ENCODE measurements around the gene RASA3.

RASA3 gene

DNA sequence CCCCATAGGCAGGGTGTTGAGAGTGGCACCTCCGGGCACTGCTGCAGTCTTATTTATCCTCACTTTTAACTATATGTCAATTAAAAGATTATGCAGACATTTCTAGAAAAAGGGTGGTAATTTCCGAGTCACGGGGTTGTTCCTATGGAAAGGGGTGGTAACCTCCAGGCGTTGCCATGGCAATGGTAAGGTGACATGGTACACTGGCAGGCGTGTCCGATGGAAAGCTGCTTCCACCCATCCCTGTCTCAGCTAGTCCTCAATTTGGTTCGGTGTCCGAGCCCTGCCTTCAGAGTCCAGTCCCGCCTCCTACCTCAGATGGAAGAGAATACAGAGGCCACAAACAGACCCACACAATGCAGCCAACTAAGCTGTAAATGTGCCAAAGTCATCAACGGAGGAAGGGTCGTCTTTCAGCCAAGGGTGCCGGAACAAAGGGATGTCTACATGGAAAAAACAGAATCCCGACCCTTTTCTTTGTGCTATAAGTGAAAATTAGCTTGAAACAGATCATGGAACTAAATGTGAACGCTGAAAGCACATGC, 85.9 kb downstream of the RASA3 start:
- no peak for DNase-seq

DNA sequence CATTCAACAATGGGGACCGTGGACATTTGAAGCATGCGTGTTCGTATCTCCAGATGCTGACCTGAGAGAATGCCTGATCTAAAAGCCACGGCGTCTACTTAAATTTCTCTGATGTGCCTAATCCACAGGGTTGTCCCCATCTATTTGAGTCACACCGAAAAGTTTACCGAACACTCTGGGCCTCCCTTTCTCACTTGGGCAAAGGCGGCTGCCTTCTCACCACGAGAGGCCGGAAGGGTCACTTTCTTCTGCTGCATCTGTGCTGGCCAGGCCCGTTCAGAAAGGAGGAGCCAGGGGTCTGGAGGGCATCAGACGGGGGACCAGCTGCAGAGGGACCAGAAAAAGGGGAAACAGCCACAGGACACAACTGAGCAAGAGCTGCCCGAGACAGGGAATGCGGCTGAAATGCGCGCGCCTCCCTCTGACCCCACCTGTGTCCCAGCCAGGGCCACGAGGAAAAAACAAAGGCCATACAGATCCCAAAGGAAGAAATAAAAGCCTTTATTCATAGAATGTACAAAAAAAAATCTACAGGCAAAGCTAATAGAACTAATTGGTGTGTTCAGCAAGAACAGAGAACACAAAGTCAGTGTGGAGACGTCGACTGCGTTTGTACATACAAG, 87.2 kb downstream of the RASA3 start:
- no peak for DNase-seq

GRCh38 chr13:114044486-114044885, 87.9 kb downstream of the RASA3 start:
- DNase-seq = no peak

GRCh38 chr13:114043421-114044053, 88.9 kb downstream of the RASA3 start:
- DNase-seq = no peak

DNA sequence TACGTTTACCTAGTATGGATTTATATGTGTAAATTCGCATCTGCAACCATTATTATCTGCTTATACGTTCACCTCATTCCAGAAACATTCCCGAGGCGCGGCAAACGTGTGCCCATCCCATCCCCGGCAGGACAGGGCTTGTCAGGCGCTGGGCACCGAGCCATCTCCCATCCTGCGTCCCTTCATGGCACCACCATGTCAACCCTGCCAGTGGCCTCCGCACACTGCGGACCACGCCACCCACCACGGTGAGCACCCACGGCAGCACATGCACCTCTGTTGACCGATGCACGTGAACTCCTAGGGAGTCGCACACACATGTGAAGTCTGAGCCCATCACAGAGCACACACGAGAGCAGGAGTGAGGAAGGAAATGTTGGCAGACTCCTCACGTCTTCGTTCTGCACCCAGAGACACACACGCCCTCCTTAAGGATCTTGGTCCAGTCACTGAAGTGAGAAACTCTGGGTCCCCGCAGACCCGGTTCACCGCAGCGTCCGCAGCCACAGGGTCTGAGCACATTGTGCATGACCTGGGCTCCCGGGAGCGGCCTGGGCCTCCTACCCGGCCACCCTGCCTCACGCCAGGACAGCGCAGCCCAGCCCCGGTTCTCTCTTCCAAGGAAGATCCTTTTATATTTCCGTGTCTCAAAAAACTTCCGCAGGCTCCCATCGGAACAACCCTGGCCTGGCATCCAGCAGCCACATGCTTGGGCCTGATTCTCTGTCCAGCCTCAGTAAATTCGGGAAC, 90.2 kb downstream of the RASA3 start:
- DNase-seq = no peak

GRCh38 chr13:114041493-114041892, 90.9 kb downstream of the RASA3 start:
- no peak for DNase-seq

- no peak for DNase-seq
Observed at GRCh38 chr13:114039471-114040141, 92.8 kb downstream of the RASA3 start.

DNA sequence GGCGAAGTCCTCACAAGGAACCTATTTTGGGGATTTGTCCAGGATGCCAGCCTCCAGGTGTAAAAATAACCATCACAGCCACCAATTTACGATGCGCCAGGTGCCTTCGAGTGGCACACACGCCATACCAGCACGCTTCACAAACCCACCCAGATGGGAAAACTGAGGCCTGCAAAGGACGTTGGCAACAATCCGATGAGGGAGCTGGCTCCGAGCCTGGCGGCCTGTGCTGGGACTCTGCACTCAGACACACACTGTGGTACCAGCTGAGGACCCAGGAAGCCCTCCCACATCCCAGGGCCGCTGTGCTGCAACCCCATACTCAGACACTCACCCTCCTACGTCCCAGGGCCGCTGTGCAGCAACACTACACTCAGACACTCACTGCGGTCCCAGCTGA, 93.5 kb downstream of the RASA3 start:
- DNase-seq = no peak

DNA sequence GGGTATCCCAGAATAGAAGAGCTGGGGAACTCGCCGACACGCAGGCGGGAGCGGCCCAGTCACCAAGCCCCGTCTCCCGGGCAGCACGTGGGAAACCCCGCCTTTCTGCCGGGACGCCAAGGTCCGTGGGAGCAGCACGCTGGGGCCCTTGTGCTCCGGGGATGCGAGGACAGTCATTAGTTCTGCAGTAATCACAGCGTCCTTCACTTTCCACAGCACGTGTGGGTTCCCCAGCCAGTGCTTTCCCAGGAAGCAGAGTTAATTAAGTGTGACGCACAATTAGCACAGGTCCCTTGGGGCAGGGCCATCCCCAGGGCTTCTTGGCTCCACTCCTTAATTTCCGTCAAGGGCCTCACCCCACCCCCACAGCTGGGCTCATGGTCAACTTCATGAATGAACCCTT, 94.2 kb downstream of the RASA3 start:
- DNase-seq = no peak

DNA sequence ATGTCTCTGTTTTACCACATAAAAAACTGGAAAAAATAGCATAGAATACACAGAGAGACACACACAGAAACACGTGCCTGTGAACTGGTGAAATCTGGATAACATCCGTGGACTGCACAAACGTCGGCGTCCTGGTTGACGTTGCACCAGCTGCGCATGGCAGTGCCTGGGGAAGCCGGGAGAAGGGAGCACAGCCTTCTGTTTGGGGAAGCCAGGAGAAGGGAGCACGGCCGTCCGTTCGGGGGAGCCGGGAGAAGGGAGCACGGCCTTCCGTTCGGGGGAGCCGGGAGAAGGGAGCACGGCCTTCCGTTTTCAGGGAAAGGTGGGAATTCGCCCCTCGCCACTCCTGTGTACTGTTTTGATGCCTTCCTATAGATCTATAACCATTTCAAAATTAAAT, 94.7 kb downstream of the RASA3 start:
- DNase-seq = no peak

- no peak for DNase-seq
Observed at GRCh38 chr13:114035583-114036531, 96.6 kb downstream of the RASA3 start.

DNA sequence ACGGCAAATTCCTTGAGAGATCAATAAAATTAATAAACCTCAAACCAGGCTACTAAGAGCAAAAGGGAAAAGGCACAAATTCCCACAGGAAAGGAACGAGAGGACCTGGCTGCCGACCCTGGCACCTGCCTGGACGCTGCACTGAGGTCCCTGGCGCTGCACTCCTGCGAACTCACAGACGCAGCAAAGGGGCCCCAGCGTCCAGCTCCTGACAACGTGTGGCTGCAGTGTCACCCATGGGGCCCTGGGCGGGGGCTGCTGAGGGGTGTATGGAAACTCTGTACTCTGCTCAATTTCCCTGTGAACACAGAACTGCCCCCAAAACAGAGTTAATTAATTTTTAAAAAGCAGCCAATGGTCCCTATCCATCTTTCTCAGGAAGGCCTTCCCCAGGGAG, 97.2 kb downstream of the RASA3 start:
- DNase-seq = no peak

DNA sequence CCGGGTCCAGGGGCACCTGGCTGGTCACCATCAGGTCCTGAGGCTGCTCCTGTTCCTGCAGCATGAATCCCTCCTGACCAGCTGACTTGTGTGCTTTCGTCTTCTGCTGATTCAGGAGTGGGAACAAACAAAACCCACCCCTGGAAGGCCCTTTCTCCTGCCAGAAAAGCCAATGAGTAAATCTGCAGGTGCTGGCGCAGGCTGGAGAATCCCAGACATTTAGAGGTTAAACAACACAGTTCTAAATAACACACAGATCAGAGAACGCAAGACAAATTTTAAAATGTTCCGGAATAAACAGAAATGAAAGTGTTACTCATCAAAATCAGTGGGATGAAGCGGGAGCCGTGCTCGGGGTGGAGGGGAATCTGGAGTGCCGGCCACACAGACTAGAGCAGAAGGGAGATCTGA, 97.9 kb downstream of the RASA3 start:
- DNase-seq = no peak

DNA sequence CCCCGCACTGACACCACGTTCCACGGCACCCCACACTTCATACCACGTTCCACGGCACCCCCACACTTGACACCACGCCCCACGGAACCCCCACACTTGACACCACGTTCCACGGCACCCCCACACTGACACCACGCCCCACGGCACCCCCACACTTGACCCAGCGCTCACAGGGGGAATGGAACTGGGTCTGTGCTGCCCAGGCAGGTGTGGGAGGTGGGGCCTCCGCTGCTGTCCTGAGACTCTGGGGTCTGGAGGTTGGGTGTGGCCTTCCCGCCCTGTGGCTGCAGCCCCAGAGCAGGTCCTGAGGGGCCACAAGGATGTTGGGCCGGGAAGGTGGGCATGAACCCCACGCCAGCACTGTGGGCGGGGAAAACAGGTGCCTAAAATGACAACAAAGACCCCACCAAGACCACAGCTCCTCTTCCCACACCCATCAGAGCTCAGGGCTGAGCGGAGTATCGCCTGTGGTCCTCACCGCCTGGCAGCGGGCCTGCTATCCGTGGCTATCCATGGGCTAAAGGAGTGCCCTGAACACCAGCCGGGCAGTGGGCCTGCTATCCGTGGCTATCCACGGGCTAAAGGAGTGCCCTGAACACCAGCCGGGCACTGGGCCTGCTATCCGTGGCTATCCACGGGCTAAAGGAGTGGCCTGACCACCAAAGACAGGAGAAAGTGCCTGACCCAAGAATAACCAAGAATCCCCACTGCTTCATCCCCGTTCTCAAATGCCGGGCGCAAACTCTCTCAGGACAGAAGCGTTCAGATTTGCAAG, 98.7 kb downstream of the RASA3 start:
- no peak for DNase-seq

DNA sequence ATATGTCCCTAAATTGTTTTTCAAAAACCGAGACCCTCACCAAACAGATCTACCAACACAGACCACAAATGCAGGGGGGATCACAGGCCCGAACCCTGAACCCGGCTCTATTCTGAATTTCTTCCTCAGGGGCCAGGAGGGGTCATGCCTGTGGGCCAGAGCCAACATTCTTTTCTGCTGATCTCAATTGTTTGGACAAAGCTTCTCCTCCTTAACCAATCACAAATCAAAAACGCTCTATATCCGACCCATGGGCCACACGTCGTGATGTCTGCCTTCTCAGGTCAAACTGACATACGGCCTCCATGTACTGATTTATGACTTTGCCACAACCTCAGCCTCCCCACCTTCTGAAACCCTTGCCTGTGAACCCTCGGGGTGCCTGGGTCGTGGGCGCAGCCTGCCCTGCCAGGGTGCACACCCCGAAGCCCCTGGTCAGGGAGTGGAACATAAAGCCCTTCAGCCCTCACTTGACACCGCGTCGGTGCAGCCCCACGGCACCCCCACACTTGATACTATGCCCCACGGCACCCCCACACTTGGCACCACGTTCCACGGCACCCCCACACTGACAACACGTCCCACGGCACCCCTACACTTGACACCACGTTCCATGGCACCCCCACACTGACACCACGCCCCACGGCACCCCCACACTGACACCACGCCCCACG, 100.2 kb downstream of the RASA3 start:
- DNase-seq = no peak

- no peak for DNase-seq
Observed at GRCh38 chr13:114031631-114032030, 100.8 kb downstream of the RASA3 start.

DNA sequence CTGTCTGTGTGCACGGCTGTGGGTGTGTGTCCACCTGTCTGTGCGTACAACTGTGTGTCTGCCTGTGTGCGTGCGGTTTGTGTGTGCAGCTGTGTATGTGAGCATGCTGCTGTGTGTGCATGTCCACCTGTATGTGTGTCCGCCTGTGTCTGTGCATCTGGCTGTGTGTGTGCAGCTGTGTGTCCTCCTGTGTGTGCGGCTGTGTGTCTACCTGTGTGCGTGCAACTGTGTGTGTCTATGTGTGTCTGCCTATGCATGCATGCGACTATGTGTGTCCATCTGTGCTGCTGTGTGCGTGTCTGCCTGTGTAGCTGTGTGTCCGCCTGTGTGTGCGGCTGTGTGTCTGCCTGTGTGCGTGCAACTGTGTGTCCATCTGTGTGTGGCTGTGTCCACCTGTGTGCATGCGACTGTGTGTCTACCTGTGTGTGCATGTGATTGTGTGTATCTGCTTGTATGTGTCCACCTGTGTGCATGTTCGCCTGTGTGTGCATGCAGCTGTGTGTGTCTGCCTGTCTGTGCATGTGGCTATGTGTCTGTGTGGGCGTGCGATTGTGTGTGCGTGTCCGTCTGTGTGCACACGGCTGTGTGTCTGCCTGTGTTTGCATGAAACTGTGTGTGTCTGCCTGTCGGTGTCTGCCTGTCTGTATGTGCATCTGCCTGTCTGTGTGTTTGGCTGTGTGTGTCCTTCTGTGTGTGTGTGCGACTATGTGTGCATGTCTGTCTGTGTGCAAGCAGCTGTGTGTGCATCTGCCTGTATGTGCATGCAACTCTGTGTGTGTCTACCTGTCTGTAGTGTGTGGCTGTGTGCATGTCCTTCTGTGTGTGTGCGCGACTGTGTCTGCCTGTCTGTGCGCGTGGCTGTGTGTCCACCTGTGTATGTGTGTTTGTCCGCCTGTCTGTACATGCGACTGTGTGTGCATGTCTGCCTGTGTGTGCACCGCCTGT, 101.5 kb downstream of the RASA3 start:
- DNase-seq = no peak

GRCh38 chr13:114029866-114030625, 102.4 kb downstream of the RASA3 start:
- no peak for DNase-seq

GRCh38 chr13:114027826-114028225, 104.6 kb downstream of the RASA3 start:
- DNase-seq = no peak
